Mesenchymal stem cell (in vitro differentiated cells and primary cell): ENCODE data around the gene TEK.
"Not testable (repeated sequence)": the region's sequence is repeated elsewhere in the genome, so short reads cannot be mapped to it uniquely, and the experiment has no call there.

ENCODE experiments used
- DNase-seq: peaks from one replicate; pipeline ENCODE4 v3.0.0-alpha.2; 2013
- H2AFZ ChIP-seq: one replicate; pipeline ENCODE4 v1.6.1; 2013; ENCODE audit warnings: low read depth, mild to moderate bottlenecking, control low read depth, inconsistent platforms, low read length, moderate library complexity
- H2AK5ac ChIP-seq: 2 replicates; pipeline ENCODE4 v1.6.1; 2013; ENCODE audit warnings: low read length, moderate library complexity, mild to moderate bottlenecking, inconsistent platforms; ENCODE audit not compliant: severe bottlenecking
- H2BK120ac ChIP-seq: one replicate; pipeline ENCODE4 v1.6.1; 2013; ENCODE audit warnings: low read depth, mild to moderate bottlenecking, inconsistent platforms, low read length, moderate library complexity
- H2BK12ac ChIP-seq, 2 experiments: one replicate each; pipeline ENCODE4 v1.6.1; 2013; ENCODE audit warnings: inconsistent platforms in 2 of 2, low read length in 2 of 2, mild to moderate bottlenecking in 2 of 2, moderate library complexity in 2 of 2, control low read depth in 1 of 2
- H2BK15ac ChIP-seq: one replicate; pipeline ENCODE4 v1.6.1; 2013; ENCODE audit warnings: mild to moderate bottlenecking, low read depth, inconsistent platforms; ENCODE audit not compliant: poor library complexity, severe bottlenecking
- H2BK5ac ChIP-seq: 2 replicates; pipeline ENCODE4 v1.6.1; 2013; ENCODE audit warnings: low read depth, mild to moderate bottlenecking, low read length, control low read depth, inconsistent platforms; ENCODE audit not compliant: poor library complexity, severe bottlenecking
- H3K14ac ChIP-seq, 2 experiments: one replicate each; pipeline ENCODE4 v1.6.1; 2013; ENCODE audit warnings: inconsistent platforms in 2 of 2, low read length in 2 of 2, control low read depth in 1 of 2, mild to moderate bottlenecking in 1 of 2, moderate library complexity in 1 of 2
- H3K18ac ChIP-seq, 2 experiments: one replicate each; pipeline ENCODE4 v1.6.1; 2013; ENCODE audit warnings: inconsistent platforms in 2 of 2, low read length in 2 of 2, control low read depth in 1 of 2, low read depth in 1 of 2, mild to moderate bottlenecking in 1 of 2
- H3K23ac ChIP-seq, 2 experiments: one replicate each; pipeline ENCODE4 v1.6.1; 2013; ENCODE audit warnings: inconsistent platforms in 2 of 2, low read length in 2 of 2, mild to moderate bottlenecking in 2 of 2, moderate library complexity in 2 of 2, control low read depth in 1 of 2
- H3K27ac ChIP-seq: 2 replicates; pipeline ENCODE4 v1.5.1; 2013; ENCODE audit warnings: mild to moderate bottlenecking, moderate library complexity, low read length, control low read depth, inconsistent platforms; ENCODE audit not compliant: poor library complexity, severe bottlenecking
- H3K27me3 ChIP-seq, 2 experiments: 2 replicates each; pipeline versions ENCODE4 v1.6.1 to v1.7.0; 2013; ENCODE audit warnings: low read length in 2 of 2, mild to moderate bottlenecking in 2 of 2, moderate library complexity in 2 of 2, control low read depth in 1 of 2, inconsistent platforms in 1 of 2; ENCODE audit not compliant: control insufficient read depth in 1 of 2, insufficient read depth in 1 of 2
- H3K36me3 ChIP-seq, 2 experiments: 2 replicates each; pipeline versions ENCODE4 v1.6.1 to v1.7.0; 2013; ENCODE audit warnings: low read length in 2 of 2, control low read depth in 1 of 2, inconsistent platforms in 1 of 2, low read depth in 1 of 2, mild to moderate bottlenecking in 1 of 2; ENCODE audit not compliant: insufficient read depth in 2 of 2, control insufficient read depth in 1 of 2
- H3K4ac ChIP-seq, 2 experiments: one replicate each; pipeline ENCODE4 v1.6.1; 2013; ENCODE audit warnings: inconsistent platforms in 2 of 2, low read length in 2 of 2, mild to moderate bottlenecking in 2 of 2, moderate library complexity in 2 of 2, control low read depth in 1 of 2, low read depth in 1 of 2
- H3K4me1 ChIP-seq: 2 replicates; pipeline ENCODE4 v1.6.1; 2013; ENCODE audit warnings: low read depth, low read length, control low read depth; ENCODE audit not compliant: control insufficient read depth, insufficient read depth
- H3K4me2 ChIP-seq: 2 replicates; pipeline ENCODE4 v1.6.1; 2013; ENCODE audit warnings: low read length, mild to moderate bottlenecking, inconsistent platforms; ENCODE audit not compliant: poor library complexity, severe bottlenecking
- H3K4me3 ChIP-seq, 2 experiments: 2 replicates each; pipeline versions ENCODE4 v1.5.1 to v1.7.0; 2013; ENCODE audit warnings: low read length in 2 of 2, mild to moderate bottlenecking in 2 of 2, control low read depth in 1 of 2, low read depth in 1 of 2; ENCODE audit not compliant: insufficient read depth in 1 of 2
- H3K79me1 ChIP-seq: replicated peaks from 2 replicates; pipeline ENCODE4 v1.6.1; 2013; ENCODE audit warnings: mild to moderate bottlenecking, control low read depth, low read length, inconsistent platforms; ENCODE audit not compliant: poor library complexity, severe bottlenecking
- H3K9ac ChIP-seq: 2 replicates; pipeline ENCODE4 v1.7.0; 2013; ENCODE audit warnings: mild to moderate bottlenecking, low read length, moderate library complexity
- H3K9me3 ChIP-seq: 2 replicates; pipeline ENCODE4 v1.7.0; 2013; ENCODE audit warnings: mild to moderate bottlenecking, low read length; ENCODE audit not compliant: control insufficient read depth
- H4K8ac ChIP-seq: one replicate; pipeline ENCODE4 v1.6.1; 2013; ENCODE audit warnings: inconsistent platforms, mild to moderate bottlenecking, low read length, moderate library complexity
- H4K91ac ChIP-seq: one replicate; pipeline ENCODE4 v1.6.1; 2013; ENCODE audit warnings: mild to moderate bottlenecking, low read length, inconsistent platforms
- WGBS: methylation state at CpG from one replicate; pipeline ENCODE4 v1.1.7; 2013; ENCODE audit warnings: mixed read lengths; 5-methylcytosine and 5-hydroxymethylcytosine counted together

Gene TEK

DNA sequence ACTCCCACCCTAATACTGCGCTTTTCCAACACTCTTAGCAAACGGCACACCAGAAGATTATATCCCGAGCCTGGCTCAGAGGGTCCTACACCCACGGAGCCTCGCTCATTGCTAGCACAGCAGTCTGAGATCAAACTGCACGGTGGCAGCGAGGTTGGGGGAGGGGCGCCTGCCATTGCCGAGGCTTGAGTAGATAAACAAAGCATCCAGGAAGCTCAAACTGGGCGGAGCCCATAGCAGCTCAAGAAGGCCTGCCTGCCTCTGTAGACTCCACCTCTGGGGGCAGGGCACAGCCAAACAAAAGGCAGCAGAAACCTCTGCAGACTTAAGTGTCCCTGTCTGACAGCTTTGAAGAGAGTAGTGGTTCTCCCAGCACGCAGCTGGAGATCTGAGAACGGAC lies 130.6 kb downstream of the TEK start:
- H3K9ac ChIP-seq, H4K8ac ChIP-seq, H3K23ac ChIP-seq, H2BK12ac ChIP-seq, H3K4me2 ChIP-seq, H3K4me1 ChIP-seq, H2AK5ac ChIP-seq, DNase-seq, H3K18ac ChIP-seq, H3K27me3 ChIP-seq, H3K36me3 ChIP-seq, H3K4me3 ChIP-seq, H3K14ac ChIP-seq, H2BK5ac ChIP-seq, H3K4ac ChIP-seq, H3K79me1 ChIP-seq, H2AFZ ChIP-seq, H2BK120ac ChIP-seq, H4K91ac ChIP-seq, H2BK15ac ChIP-seq, H3K27ac ChIP-seq: not testable (repeated sequence)
- WGBS = 82% methylated on average over 12 of the region's 12 CpGs
- H3K9me3 ChIP-seq = peaks cover 19% of the 10 kb centered on the region

DNA sequence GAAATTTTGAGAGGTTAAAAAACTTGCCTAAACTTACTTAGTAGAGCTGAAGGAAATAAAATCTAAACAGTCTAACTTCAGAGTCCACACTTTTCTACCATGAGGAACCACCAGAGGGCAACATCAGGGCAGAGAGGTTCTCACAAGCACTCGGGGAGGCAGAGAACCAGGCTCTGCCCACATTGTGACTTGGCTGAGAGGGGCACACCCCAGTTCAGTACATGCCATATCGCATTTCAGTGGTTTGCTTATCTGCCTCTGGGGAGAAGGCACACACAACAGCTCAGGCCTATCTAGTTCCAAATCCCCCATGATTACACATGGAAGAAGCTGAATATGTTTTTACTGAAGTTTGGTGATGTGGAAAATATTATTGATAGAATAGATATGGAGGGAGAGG lies 138.7 kb downstream of the TEK start:
- H2BK15ac ChIP-seq = no peak overlapping the region
- H3K4me1 ChIP-seq = no peaks in the 10 kb centered on the region
- no peaks in the 10 kb centered on the region for H3K9me3 ChIP-seq
- H4K91ac ChIP-seq = no peak overlapping the region
- H3K23ac ChIP-seq = no peak overlapping the region
- no peak overlapping the region for H2BK12ac ChIP-seq
- H2BK120ac ChIP-seq = no peak overlapping the region
- no peaks in the 10 kb centered on the region for H3K79me1 ChIP-seq
- no peak overlapping the region for H3K4me2 ChIP-seq
- H3K4me3 ChIP-seq = no peak overlapping the region
- no peaks in the 10 kb centered on the region for H3K36me3 ChIP-seq
- DNase-seq = peak; percentile 33
- no peak overlapping the region for H3K9ac ChIP-seq
- H4K8ac ChIP-seq = no peak overlapping the region
- no peak overlapping the region for H3K27ac ChIP-seq
- H3K27me3 ChIP-seq = no peaks in the 10 kb centered on the region
- H3K14ac ChIP-seq = no peak overlapping the region
- H3K4ac ChIP-seq = no peak overlapping the region
- no peak overlapping the region for H2BK5ac ChIP-seq
- H2AK5ac ChIP-seq = no peak overlapping the region
- no peak overlapping the region for H3K18ac ChIP-seq
- H2AFZ ChIP-seq = no peak overlapping the region
- 21% methylated on average over 1 of the region's 2 CpGs for WGBS

DNA sequence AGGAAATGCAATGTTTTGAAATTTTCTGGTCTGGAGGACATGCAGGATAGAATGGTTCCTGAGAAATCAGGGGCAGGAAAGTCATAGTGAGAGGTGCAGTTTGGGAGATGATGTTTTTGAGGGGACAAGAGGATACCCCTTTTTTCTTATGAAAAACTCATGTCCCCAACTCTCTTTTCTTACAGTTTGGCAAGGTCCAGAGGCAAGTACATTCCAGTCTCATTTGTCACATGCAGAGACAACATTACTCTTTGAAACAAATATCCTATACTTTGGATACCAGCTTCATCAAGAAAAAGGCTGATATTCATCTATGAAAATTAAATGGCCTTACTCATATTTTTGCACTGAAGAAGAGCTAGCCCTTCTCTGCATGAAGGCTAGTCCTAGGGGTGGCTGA lies 139.7 kb downstream of the TEK start:
- Histone ChIP-seq H2BK12ac (no peak overlapping the region), H3K4me1 (no peaks in the 10 kb centered on the region), H2BK5ac (no peak overlapping the region), H2BK120ac (no peak overlapping the region), H3K23ac (no peak overlapping the region), H3K27ac (no peak overlapping the region), H2BK15ac (no peak overlapping the region), H3K4me2 (no peak overlapping the region), H3K18ac (no peak overlapping the region), H3K9me3 (no peaks in the 10 kb centered on the region), H3K4me3 (no peak overlapping the region), H4K8ac (no peak overlapping the region), H3K4ac (no peak overlapping the region), H2AK5ac (no peak overlapping the region), H3K27me3 (no peaks in the 10 kb centered on the region), H3K9ac (no peak overlapping the region), H4K91ac (no peak overlapping the region), H3K14ac (no peak overlapping the region), H2AFZ (no peak overlapping the region), H3K79me1 (no peaks in the 10 kb centered on the region), H3K36me3 (no peaks in the 10 kb centered on the region)
- DNase-seq = no peak

DNA sequence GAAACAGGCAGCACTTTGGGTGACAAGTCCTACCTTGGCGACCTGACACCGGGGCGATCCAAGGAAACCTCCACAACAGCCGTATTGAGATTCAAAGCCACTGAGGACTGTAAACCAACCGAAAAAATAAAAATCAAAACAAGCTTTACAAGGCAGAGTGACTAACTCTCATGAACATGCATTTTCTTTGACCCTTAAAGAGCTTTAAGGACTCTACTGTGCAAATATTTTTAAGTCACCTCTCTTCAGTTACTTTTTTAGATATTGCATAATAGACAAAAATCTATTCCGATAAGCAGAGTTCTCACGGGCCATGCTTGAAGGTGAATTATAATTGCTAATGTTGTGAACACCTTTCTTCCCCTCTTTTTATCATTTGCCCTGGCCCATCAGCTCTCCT lies 149.6 kb downstream of the TEK start:
- Histone ChIP-seq H2BK5ac (no peak overlapping the region), H3K14ac (no peak overlapping the region), H4K8ac (no peak overlapping the region), H2AFZ (no peak overlapping the region), H3K36me3 (no peaks in the 10 kb centered on the region), H2AK5ac (no peak overlapping the region), H3K4me3 (no peak overlapping the region), H3K9ac (no peak overlapping the region), H4K91ac (no peak overlapping the region), H3K23ac (no peak overlapping the region), H3K27ac (no peak overlapping the region), H3K27me3 (peaks cover 0 to 26% of the 10 kb centered on the region in 2 experiments), H3K4ac (no peak overlapping the region), H2BK15ac (no peak overlapping the region), H3K18ac (no peak overlapping the region), H2BK12ac (no peak overlapping the region), H3K79me1 (no peaks in the 10 kb centered on the region), H3K4me1 (no peaks in the 10 kb centered on the region), H2BK120ac (no peak overlapping the region), H3K4me2 (no peak overlapping the region), H3K9me3 (no peaks in the 10 kb centered on the region)
- no peak for DNase-seq
- WGBS = 94% methylated on average over 5 of the region's 7 CpGs
